HepG2 (cell line): Measurements from ENCODE around the gene DFFA. TPM values are rescaled to one million over a fixed set of nuclear protein-coding genes. Genes with fewer than 3 reads are reported as not detected.

Experiments
- GPN1 ChIP-seq: sonication (generic); formaldehyde crosslinking; IDR thresholded peaks from 2 replicates; pipeline ENCODE4 v1.5.1; 2020; ENCODE audit warnings: missing genetic modification reagents, borderline replicate concordance
- HCFC1 ChIP-seq: fragments of 150-350 bp; IDR thresholded peaks from 2 replicates; pipeline ENCODE4 v1.6.1; 2014; ENCODE audit warnings: low read depth, low read length
- MLLT10 ChIP-seq: sonication (generic); formaldehyde crosslinking; IDR thresholded peaks from 2 replicates; pipeline ENCODE4 v1.4.0; 2020; ENCODE audit warnings: missing genetic modification reagents
- NCOR1 ChIP-seq: fragments of 200-600 bp; sonication (generic); IDR thresholded peaks from 2 replicates; pipeline ENCODE4 v1.7.0; 2017; ENCODE audit warnings: antibody characterized with exemption, low read length, borderline replicate concordance
- SMAD3 ChIP-seq: sonication (generic); formaldehyde crosslinking; IDR thresholded peaks from 2 replicates; pipeline ENCODE4 v1.4.0; 2020; ENCODE audit warnings: missing genetic modification reagents
- ZC3H13 ChIP-seq: sonication (generic); formaldehyde crosslinking; IDR thresholded peaks from 2 replicates; pipeline ENCODE4 v1.8.1; 2023; ENCODE audit warnings: mild to moderate bottlenecking, missing genetic modification reagents, moderate library complexity
- ZFP36L1 ChIP-seq: sonication (generic); formaldehyde crosslinking; IDR thresholded peaks from 2 replicates; pipeline ENCODE4 v1.8.0; 2022; ENCODE audit warnings: mild to moderate bottlenecking, missing genetic modification reagents, moderate library complexity
- polyA plus RNA-seq, 8 experiments: library from polyadenylated mRNA; depleted of rRNA in 3 of 8; stranded (reverse) in 7 of 8; unstranded in 1 of 8; fragments of >200 nt; fragmentation: Illumina TruSeq in 4 of 8; extraction: Trizol in 4 of 8; gene quantifications; 2 replicates each; pipeline versions ENCODE4 v1.2.1 to v1.2.3, GENCODE V29; 2011 to 2016; ENCODE audit warnings: low read depth in 4 of 8, missing spikeins in 1 of 8, mixed read lengths in 1 of 8; ENCODE audit not compliant: insufficient read depth in 1 of 8
- total RNA-seq, 5 experiments: library from RNA; depleted of rRNA; stranded (reverse); fragments of >200 nt; fragmentation: Illumina TruSeq; extraction: Trizol; gene quantifications; 2 replicates each; pipeline ENCODE4 v1.2.3, GENCODE V29; 2016; ENCODE audit warnings: low read depth in 1 of 5
- TF ChIP-seq, protein P1 (sequence below): sonication (generic); formaldehyde crosslinking; IDR thresholded peaks from 2 replicates; pipeline ENCODE4 v1.4.0; 2020; ENCODE audit warnings: missing genetic modification reagents
- TF ChIP-seq, protein P2 (sequence below): sonication (generic); formaldehyde crosslinking; IDR thresholded peaks from 2 replicates; pipeline ENCODE4 v1.5.0; 2020; ENCODE audit warnings: mild to moderate bottlenecking, missing genetic modification reagents
- TF ChIP-seq, protein P3 (sequence below): sonication (generic); formaldehyde crosslinking; IDR thresholded peaks from 2 replicates; pipeline ENCODE4 v1.5.1; 2020; ENCODE audit warnings: mild to moderate bottlenecking, missing genetic modification reagents, moderate library complexity
- TF ChIP-seq, protein P4 (sequence below): sonication (generic); formaldehyde crosslinking; IDR thresholded peaks from 2 replicates; pipeline ENCODE4 v1.8.0; 2023; ENCODE audit warnings: mild to moderate bottlenecking, missing genetic modification reagents
- TF ChIP-seq, protein P5 (sequence below): sonication (generic); formaldehyde crosslinking; IDR thresholded peaks from 2 replicates; pipeline ENCODE4 v1.4.0; 2020; ENCODE audit warnings: missing genetic modification reagents; ENCODE audit errors: not compliant biosample characterization
- TF ChIP-seq, protein P6 (sequence below): IDR thresholded peaks from 2 replicates; pipeline ENCODE4 v1.6.1; 2012; ENCODE audit warnings: inconsistent platforms

DFFA gene
- total and polyA plus RNA-seq, 2 of the 13 experiments (the other 11 are each of a cell fraction or from before 2014, with no cell fraction given) = 16.5 to 33.9 TPM

DNA sequence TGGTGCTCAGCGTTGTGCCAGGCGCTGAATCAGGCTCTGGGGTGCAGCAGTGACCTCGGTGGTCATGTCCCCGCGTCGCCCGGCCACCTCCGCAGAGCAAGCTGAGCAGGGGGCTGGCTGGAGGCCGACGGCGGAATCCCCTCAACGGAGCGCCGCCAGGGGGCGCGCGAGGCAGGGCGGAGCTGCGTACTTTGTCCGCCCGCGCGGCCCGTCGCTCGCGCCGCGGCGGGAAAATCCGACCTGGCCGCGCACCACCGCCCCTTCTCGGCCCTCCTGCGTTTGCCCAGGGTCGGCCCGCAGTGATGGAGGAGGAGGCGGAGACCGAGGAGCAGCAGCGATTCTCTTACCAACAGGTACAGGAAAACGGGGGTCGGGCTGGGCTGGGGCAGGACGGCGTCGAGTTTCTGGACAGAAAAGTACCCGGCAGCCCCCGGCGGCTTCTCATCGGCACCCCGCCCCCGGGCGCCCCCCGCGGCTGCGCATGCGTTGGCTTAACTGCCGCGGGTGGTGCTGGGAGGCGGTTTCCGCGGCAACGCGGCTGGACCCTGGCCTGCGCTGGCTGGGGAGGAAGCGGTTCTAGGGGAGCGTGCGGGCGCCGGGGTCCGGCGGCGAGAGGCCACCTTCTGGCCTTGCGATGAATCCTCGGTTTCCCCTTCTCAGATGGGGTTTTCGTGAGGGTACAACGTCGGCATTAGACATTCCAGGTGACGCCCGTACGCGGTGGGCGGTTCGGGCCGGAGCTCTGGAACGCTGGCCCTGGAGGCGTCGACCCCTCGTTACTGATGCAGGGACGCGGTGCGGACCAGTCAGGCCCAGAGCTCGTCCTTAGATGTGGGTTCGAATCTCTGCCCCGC lies 41.9 kb downstream of the DFFA start, which contains the start of gene CENPS (continued):
- TF ChIP-seq, protein P1, sequence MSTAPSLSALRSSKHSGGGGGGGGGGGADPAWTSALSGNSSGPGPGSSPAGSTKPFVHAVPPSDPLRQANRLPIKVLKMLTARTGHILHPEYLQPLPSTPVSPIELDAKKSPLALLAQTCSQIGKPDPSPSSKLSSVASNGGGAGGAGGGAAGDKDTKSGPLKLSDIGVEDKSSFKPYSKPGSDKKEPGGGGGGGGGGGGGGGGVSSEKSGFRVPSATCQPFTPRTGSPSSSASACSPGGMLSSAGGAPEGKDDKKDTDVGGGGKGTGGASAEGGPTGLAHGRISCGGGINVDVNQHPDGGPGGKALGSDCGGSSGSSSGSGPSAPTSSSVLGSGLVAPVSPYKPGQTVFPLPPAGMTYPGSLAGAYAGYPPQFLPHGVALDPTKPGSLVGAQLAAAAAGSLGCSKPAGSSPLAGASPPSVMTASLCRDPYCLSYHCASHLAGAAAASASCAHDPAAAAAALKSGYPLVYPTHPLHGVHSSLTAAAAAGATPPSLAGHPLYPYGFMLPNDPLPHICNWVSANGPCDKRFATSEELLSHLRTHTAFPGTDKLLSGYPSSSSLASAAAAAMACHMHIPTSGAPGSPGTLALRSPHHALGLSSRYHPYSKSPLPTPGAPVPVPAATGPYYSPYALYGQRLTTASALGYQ (CRISPR knock-in tag) = no peak; the same call in 1 of the 2 replicates
- no peak for TF ChIP-seq MLLT10 (CRISPR knock-in tag)
- TF ChIP-seq, protein P2, sequence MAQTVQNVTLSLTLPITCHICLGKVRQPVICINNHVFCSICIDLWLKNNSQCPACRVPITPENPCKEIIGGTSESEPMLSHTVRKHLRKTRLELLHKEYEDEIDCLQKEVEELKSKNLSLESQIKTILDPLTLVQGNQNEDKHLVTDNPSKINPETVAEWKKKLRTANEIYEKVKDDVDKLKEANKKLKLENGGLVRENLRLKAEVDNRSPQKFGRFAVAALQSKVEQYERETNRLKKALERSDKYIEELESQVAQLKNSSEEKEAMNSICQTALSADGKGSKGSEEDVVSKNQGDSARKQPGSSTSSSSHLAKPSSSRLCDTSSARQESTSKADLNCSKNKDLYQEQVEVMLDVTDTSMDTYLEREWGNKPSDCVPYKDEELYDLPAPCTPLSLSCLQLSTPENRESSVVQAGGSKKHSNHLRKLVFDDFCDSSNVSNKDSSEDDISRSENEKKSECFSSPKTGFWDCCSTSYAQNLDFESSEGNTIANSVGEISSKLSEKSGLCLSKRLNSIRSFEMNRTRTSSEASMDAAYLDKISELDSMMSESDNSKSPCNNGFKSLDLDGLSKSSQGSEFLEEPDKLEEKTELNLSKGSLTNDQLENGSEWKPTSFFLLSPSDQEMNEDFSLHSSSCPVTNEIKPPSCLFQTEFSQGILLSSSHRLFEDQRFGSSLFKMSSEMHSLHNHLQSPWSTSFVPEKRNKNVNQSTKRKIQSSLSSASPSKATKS (CRISPR knock-in tag) = no peak
- TF ChIP-seq ZFP36L1 (CRISPR knock-in tag) = peak; percentile 98; the same call in 1 of the 2 replicates
- no peak for TF ChIP-seq HCFC1
- TF ChIP-seq, protein P3, sequence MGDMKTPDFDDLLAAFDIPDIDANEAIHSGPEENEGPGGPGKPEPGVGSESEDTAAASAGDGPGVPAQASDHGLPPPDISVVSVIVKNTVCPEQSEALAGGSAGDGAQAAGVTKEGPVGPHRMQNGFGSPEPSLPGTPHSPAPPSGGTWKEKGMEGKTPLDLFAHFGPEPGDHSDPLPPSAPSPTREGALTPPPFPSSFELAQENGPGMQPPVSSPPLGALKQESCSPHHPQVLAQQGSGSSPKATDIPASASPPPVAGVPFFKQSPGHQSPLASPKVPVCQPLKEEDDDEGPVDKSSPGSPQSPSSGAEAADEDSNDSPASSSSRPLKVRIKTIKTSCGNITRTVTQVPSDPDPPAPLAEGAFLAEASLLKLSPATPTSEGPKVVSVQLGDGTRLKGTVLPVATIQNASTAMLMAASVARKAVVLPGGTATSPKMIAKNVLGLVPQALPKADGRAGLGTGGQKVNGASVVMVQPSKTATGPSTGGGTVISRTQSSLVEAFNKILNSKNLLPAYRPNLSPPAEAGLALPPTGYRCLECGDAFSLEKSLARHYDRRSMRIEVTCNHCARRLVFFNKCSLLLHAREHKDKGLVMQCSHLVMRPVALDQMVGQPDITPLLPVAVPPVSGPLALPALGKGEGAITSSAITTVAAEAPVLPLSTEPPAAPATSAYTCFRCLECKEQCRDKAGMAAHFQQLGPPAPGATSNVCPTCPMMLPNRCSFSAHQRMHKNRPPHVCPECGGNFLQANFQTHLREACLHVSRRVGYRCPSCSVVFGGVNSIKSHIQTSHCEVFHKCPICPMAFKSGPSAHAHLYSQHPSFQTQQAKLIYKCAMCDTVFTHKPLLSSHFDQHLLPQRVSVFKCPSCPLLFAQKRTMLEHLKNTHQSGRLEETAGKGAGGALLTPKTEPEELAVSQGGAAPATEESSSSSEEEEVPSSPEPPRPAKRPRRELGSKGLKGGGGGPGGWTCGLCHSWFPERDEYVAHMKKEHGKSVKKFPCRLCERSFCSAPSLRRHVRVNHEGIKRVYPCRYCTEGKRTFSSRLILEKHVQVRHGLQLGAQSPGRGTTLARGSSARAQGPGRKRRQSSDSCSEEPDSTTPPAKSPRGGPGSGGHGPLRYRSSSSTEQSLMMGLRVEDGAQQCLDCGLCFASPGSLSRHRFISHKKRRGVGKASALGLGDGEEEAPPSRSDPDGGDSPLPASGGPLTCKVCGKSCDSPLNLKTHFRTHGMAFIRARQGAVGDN (CRISPR knock-in tag) = peak; percentile 100
- TF ChIP-seq, protein P4, sequence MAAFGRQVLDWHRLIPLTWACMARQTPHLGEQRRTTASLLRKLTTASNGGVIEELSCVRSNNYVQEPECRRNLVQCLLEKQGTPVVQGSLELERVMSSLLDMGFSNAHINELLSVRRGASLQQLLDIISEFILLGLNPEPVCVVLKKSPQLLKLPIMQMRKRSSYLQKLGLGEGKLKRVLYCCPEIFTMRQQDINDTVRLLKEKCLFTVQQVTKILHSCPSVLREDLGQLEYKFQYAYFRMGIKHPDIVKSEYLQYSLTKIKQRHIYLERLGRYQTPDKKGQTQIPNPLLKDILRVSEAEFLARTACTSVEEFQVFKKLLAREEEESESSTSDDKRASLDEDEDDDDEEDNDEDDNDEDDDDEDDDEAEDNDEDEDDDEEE (CRISPR knock-in tag) = no peak
- no peak for TF ChIP-seq NCOR1
- no peak for TF ChIP-seq GPN1 (CRISPR knock-in tag)
- TF ChIP-seq, protein P5, sequence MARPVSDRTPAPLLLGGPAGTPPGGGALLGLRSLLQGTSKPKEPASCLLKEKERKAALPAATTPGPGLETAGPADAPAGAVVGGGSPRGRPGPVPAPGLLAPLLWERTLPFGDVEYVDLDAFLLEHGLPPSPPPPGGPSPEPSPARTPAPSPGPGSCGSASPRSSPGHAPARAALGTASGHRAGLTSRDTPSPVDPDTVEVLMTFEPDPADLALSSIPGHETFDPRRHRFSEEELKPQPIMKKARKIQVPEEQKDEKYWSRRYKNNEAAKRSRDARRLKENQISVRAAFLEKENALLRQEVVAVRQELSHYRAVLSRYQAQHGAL (CRISPR knock-in tag) = peak; percentile 60
- TF ChIP-seq, protein P6, sequence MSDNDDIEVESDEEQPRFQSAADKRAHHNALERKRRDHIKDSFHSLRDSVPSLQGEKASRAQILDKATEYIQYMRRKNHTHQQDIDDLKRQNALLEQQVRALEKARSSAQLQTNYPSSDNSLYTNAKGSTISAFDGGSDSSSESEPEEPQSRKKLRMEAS = peak; percentile 99
- TF ChIP-seq ZC3H13 (CRISPR knock-in tag) = peak; percentile 99
- TF ChIP-seq SMAD3 (CRISPR knock-in tag) = peak; percentile 63; the same call in 1 of the 2 replicates
